ENCODE data around the gene PCLO.

DNA sequence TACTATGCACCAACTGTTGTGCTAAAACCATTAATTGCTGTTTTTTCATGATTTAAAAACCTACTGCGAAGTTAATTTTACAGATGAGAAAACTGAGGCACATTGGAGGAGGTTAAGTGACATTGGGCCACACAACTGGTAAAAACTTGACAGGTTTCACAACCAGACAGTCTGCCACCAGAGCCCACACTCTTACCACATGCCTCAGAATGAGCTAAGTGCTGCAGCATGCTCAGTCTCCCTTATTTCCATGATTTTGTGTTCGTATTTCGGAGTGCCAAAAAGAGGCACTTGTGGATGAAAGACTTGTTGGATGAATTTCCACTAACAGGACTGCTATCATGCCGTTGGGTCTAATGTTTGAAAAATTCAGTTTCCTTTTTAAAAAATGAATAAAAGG, 77.4 kb downstream of the PCLO start:
- TF ChIP-seq, protein P1, sequence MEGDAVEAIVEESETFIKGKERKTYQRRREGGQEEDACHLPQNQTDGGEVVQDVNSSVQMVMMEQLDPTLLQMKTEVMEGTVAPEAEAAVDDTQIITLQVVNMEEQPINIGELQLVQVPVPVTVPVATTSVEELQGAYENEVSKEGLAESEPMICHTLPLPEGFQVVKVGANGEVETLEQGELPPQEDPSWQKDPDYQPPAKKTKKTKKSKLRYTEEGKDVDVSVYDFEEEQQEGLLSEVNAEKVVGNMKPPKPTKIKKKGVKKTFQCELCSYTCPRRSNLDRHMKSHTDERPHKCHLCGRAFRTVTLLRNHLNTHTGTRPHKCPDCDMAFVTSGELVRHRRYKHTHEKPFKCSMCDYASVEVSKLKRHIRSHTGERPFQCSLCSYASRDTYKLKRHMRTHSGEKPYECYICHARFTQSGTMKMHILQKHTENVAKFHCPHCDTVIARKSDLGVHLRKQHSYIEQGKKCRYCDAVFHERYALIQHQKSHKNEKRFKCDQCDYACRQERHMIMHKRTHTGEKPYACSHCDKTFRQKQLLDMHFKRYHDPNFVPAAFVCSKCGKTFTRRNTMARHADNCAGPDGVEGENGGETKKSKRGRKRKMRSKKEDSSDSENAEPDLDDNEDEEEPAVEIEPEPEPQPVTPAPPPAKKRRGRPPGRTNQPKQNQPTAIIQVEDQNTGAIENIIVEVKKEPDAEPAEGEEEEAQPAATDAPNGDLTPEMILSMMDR (IDR thresholded peaks at IDR 0.05) = no peak
- TF ChIP-seq TCF7 (CRISPR knock-in tag; IDR thresholded peaks at IDR 0.05; ENCODE audit: low read depth) = no peak
- TF ChIP-seq, protein P2, sequence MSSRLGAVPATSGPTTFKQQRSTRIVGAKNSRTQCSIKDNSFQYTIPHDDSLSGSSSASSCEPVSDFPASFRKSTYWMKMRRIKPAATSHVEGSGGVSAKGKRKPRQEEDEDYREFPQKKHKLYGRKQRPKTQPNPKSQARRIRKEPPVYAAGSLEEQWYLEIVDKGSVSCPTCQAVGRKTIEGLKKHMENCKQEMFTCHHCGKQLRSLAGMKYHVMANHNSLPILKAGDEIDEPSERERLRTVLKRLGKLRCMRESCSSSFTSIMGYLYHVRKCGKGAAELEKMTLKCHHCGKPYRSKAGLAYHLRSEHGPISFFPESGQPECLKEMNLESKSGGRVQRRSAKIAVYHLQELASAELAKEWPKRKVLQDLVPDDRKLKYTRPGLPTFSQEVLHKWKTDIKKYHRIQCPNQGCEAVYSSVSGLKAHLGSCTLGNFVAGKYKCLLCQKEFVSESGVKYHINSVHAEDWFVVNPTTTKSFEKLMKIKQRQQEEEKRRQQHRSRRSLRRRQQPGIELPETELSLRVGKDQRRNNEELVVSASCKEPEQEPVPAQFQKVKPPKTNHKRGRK (CRISPR knock-in tag; IDR thresholded peaks at IDR 0.05; ENCODE audit: borderline replicate concordance) = no peak

Measured in WTC11 (cell line).